Activated CD8-positive, alpha-beta memory T cell treated with anti-CD3 and anti-CD28 coated beads, Interleukin-2, amount 50 U/mL, for 1 hour (primary cell): Measurements from ENCODE around the gene EPHB2.

ENCODE experiments used
- DNase-seq: peaks from one replicate; pipeline ENCODE4 v3.0.0-alpha.2; 2020; ENCODE audit errors: extremely low read depth

The EPHB2 gene

DNA sequence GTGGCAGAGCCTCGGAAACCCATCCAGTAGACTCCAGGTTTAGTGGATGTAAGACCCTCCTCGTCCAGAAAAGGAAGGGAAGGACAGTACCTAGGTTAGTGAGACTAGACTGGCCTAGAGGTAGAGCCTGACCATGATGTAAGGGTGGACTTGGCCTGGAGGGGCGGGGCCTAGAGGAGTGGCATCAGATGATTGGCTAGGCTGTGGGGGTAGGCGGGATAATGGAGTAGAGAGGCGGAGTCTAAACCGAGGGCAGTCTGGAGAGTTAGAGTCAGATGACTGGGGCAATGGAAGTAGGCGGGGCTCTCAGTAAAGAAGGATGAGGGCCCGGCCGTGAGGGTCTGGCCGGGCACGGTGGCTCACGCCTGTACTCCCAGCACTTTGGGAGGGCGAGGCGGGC lies 70.1 kb downstream of the EPHB2 start:
- no peak for DNase-seq

GRCh38 chr1:22781483-22781882 lies 70.8 kb downstream of the EPHB2 start:
- no peak for DNase-seq

DNA sequence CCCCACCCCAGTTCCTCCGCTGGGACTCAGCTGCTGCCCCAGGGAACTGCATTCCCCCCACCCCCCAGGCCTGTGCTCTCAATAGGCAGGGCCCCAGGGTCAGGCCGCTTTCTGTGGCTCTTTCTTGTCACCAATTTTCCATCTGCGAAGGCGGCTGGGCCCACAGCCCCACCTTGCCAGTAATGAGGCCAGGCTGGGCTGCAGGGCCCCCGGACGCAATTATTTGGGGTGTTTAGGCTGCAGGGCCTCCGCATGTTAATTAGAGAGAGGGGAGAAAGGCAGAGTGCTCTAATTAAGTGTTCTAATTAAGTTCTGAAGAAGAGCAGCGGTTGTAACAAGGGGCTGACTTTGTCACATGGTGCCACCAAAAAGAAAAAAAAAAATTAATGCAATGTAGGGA lies 71.8 kb downstream of the EPHB2 start:
- DNase-seq = no peak

DNA sequence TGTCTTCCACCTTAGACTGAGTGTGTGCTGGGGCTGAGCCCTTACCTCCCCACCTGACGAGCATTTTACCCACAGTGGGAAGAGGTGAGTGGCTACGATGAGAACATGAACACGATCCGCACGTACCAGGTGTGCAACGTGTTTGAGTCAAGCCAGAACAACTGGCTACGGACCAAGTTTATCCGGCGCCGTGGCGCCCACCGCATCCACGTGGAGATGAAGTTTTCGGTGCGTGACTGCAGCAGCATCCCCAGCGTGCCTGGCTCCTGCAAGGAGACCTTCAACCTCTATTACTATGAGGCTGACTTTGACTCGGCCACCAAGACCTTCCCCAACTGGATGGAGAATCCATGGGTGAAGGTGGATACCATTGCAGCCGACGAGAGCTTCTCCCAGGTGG lies 73.7 kb downstream of the EPHB2 start:
- no peak for DNase-seq

- no peak for DNase-seq
Measured at GRCh38 chr1:22784737-22785136, 74.1 kb downstream of the EPHB2 start.

- no peak for DNase-seq
Measured at GRCh38 chr1:22786101-22786500, 75.5 kb downstream of the EPHB2 start.

DNA sequence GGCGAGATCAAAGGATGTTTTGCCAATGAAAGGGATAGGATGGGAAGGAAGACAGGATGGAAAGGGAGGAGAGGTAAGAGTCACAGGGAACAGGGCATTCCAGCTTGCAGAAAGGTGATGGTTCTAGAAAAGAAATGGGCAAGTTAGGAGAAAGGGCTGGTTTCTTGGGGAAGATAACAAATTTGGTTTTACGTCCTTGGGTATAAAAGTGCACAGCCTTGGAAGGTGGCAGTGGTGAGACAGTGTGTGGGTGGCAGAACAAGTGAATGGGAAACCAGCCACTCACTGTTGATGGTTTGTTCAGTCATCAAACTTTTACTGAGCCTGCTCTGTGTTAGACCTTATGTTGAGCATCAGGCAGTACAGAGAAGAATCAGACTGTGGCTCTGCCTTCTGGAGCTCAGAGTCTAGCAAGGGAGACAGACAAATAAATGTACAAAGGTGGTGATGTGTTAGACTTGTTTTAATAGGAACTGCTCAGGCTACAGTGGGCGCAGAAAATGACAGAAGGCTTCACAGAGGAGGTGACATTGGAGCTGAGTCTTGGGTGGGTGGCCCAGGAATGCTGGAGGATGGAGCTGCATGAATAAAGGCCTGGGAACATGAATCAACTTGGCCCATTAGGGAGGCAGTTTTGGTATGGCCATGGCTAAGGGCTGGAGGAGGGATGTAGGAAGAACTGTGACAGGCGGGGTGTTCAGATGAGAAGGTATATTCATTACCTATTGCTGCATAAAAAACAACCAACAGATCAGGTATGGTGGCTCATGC lies 76.3 kb downstream of the EPHB2 start:
- no peak for DNase-seq

GRCh38 chr1:22787636-22788035 lies 77.0 kb downstream of the EPHB2 start:
- DNase-seq = no peak

DNA sequence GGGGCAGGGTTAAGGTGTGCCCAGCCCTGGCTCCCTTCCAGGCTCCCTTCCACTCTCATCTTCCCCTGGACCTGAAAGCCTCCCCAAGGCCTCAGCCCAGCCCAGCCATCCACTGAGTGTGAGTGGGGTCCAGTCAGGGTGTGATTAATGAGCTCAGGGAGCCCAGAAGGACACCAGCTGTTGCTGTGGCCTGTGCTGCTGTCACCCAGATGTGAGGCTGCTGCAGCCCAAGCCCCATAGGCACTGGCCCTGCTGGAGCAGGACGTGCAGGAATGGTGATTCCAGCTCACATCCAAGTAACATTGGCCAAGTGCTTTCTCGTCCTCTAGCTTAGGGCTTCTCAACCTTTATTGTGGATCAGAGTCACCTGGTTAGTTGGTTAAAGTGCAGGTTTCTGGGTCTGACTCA lies 77.6 kb downstream of the EPHB2 start:
- no peak for DNase-seq

DNA sequence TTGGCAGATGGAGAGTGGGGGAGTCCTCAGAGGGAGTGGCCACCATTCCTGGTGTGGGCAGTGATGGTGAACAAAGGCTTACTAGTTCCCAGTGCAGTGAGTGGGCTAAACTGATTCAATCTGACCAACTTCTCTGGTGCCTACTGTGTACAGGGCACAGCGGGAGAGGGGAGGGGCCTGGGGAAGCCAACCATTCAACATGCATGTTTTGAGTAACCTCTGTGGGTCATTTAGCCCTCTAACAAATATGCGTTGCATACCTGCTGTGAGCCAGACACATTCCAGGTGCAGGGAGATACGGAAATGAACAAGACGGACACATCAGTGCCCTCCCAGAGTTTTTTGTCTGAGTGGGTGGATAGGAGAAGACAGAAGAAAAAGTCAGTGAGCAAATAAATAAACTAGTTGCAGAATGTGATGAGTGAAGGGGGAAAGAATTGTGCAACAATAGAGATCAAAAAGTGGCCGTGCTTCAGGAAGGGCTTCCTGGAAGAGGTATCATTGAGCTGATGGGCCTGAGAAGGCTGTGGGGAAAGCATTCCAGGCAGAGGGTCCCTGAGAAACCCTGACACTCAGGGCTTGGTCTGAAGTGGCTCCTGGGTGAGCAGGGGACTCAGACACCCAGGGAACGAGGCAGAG lies 78.8 kb downstream of the EPHB2 start:
- DNase-seq = no peak

DNA sequence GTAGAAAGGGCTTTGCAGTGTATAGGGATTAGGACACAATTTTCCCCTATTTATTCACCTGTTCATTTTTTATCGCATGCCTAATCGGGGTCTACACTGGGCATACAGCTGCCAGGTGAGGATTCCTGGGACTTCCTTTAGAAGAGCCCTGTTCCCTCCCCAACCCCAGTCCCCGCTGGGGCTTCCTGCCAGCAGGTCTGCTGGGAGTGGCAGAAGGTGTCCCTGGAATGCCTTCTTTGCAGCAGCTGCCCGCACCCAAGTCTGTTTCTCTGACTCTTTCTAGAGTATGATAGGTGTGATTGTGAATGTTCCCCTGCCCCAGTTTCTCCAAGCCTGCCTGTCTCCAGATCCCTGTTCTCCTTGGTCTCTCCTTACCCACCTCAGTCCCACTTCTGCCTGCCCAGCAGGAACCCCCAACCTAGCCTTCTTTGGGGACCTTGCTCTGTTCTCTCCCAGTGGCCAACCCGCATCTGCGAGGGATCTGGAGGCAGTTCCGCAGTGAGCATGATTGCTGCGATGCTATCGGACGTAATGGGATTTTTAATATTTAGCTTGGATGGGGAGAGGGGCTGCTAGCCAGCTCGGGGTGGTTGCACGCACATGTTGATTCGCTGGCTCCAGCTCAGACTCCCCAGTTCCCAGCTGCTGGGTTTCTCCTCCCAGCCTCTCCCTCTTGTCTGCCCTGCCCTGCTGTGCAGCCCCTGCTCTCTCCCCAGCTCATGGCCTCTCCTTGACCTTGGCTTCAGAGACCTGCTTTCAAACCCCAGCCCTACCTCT lies 79.8 kb downstream of the EPHB2 start:
- DNase-seq = no peak

DNA sequence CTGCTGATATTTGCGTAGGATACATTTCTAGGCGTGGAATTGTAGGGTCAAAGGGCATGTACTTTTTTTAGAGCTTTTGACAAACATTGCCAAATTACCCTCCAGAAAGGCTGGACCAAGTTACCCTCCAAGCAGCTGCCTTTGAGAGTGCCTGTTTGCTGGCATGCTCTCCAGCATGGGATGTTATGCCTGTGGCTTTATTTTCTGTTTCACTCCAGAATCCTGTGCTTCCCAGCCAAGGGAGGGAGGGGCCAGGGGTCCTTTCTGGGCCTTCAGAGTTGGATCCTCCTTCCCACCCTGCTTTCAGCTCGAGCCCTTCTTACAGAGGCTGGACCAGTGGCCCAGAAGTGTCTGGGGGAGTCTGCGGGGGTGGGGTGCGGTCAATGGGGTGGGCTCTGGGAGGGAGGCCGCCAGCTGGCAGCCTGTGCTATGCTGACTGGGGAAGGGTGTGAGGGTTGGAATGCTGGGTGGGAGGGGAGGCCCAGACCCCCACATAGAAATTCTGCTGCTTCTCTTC lies 81.2 kb downstream of the EPHB2 start:
- DNase-seq = no peak

GRCh38 chr1:22792396-22793160 lies 81.9 kb downstream of the EPHB2 start:
- DNase-seq = no peak

- no peak for DNase-seq
Measured at GRCh38 chr1:22793647-22794046, 83.0 kb downstream of the EPHB2 start.

- no peak for DNase-seq
Measured at GRCh38 chr1:22794647-22795365, 84.2 kb downstream of the EPHB2 start.

DNA sequence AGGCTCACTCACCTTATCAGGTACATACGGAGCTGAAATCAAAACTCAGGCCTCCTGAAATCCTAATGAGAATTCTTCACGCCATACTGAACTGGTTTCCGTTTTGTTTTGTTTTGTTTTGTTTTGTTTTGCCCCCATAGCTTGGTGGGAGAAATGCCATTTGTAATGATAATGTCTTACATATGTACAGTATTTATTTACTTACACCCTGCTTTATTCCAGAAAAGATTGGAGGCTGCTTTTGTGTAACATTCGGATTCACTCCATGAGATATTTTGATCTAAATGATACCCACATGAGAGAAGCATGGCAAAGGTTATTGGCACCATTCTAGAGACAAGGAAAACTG lies 84.7 kb downstream of the EPHB2 start:
- DNase-seq = no peak

DNA sequence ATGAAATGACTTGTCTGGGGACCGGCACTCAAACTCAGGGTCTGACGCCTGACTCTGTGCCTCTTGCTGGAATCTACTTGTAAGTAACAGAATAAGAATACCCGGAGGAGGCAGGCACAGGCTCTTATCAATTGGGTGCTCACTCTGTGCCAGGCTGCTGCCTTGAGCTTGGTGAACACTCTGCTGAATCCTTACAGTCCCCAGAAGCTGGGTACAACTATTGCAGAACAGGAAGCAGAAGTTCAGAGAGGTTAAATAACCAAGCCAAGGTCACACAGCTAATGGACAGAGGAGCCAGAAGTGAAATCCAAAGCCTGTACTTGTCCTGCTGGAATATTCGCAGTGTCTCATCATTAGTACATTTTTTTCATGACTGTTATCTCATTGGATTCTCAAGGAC lies 86.0 kb downstream of the EPHB2 start:
- DNase-seq = no peak

GRCh38 chr1:22798083-22798482 lies 87.4 kb downstream of the EPHB2 start:
- DNase-seq = no peak

DNA sequence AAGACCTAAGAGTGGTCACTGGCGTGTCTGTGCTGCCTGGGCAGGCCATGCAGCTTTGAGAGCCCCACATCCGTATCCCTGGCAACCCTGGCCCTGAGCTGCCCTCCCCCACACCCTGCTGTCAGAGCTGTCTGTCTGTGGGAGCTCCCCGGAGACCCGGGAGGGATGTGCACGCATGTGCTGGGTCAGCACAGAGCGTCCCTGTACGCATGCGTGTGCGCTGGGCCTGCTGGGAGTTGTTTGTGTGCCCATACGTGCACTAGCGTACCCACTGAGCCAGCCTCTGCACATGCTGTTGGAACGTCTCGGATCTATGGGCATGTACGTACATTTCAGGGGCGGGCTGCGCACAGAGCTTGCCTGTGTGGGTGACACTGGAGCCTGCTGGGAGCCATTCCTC lies 89.3 kb downstream of the EPHB2 start:
- DNase-seq = no peak

- no peak for DNase-seq
Measured at GRCh38 chr1:22800629-22801028, 90.0 kb downstream of the EPHB2 start.

DNA sequence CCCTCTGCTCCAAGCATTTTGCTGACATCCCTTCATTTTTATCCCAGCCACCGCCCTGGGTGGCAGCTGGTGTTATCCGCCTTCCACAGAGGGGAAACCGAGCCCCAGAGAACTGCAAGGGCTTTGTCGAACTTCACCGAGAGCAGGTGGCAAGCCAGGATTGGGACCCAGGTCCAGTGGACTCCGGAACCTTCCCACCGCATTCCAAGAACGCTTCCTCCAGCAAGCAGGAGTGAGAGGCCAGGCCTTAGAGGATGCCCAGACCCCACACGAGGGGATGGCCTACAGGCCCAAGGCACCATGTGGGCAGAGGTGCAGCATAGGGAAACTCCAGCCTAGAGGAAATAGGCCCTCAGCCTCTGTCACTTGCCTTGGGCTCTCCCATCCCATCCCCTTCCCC lies 90.7 kb downstream of the EPHB2 start:
- no peak for DNase-seq
